ENCODE data around the gene ZNF263. TPM values are rescaled to one million over a fixed set of nuclear protein-coding genes. Genes with fewer than 3 reads are reported as not detected.

The ZNF263 gene
- total RNA-seq (10 to 100 TPM in 4 of 9 donors, 1 to 10 TPM in 5; 6.4 to 18.7 (median 9.6) TPM), polyA plus RNA-seq (10 to 100 TPM in 1 of 2 donors, 1 to 10 TPM in 1; 5.3 to 16.6 TPM)
- long read RNA-seq, donor 1, partial matches to known transcripts: 2 of 10 reads
- long read RNA-seq, donor 1, other reads (novel, unspliced or antisense): 3 of 10 reads
- long read RNA-seq, donor 2, partial matches to known transcripts: 0 of 2 reads
- long read RNA-seq, donor 2, other reads (novel, unspliced or antisense): 2 of 2 reads
- long read RNA-seq, donor 3, transcript ZNF263-201 (6 exons, 3,830 nt): major isoform, 10 of 15 reads
- long read RNA-seq, donor 3, partial matches to known transcripts: 0 of 15 reads
- long read RNA-seq, donor 3, other reads (novel, unspliced or antisense): 5 of 15 reads

- peak; percentile 96 to 98 (median 96) for DNase-seq
- intact Hi-C loops (cut with DNase I): loop anchor here in 8 of 10 donors (1.0 to 10.0 kb wide), 11 partner anchors 18 to 222 kb away; partner anchors contain the start of genes CLUAP1 (in 3 of the 8), TIGD7 (in 2 of the 8), ZNF200 (in 2 of the 8) and ZNF75A (in 2 of the 8)
- H3K27me3 ChIP-seq: no peaks in the 10 kb centered on the region
- H3K4me1 ChIP-seq: peaks cover 0 to 30% (median 24%) of the 10 kb centered on the region in 12 donors
- H3K9me3 ChIP-seq: peaks cover 0 to 34% (median 12%) of the 10 kb centered on the region in 12 donors
- TF ChIP-seq POLR2A (IDR thresholded peaks at IDR 0.05): no peak
- no peak for TF ChIP-seq CTCF (IDR thresholded peaks at IDR 0.05)
- peak; percentile 96 to 98 (median 96) for ATAC-seq
- 0 to 2% (median 0%) methylated on average over 21 to 72 of the region's 72 CpGs for WGBS, 4 donors
- H3K27ac ChIP-seq: peak within 1 kb of the TSS; percentile 98 to 100 (median 99)
- peak within 1 kb of the TSS; percentile 75 to 99 (median 94) for H3K4me3 ChIP-seq
- H3K36me3 ChIP-seq: peaks cover 0 to 33% (median 21%) of the 10 kb centered on the region in 9 donors
These were observed at the start of gene ZNF263 for GRCh38 chr16:3282730-3283542. ZNF263 (plus strand) TSS chr16:3283491; CDS start chr16:3283819, 328 bp downstream.

- Histone ChIP-seq H3K27me3 (no peaks in the 10 kb centered on the region), H3K4me1 (peaks cover 0 to 18% (median 13%) of the 10 kb centered on the region in 12 donors), H3K9me3 (peaks cover 0 to 41% (median 13%) of the 10 kb centered on the region in 12 donors), H3K27ac (peak overlapping the region; percentile 88 to 100 (median 98)), H3K36me3 (peaks cover 8 to 40% (median 36%) of the 10 kb centered on the region in 9 donors), H3K4me3 (peak overlapping the region; percentile 79 to 99 (median 90))
- intact Hi-C loops (cut with DNase I): loop anchor here in 2 of 10 donors (2.0 to 10.0 kb wide), 2 partner anchors 28 to 50 kb away; partner anchors contain the start of gene ZNF263 (in 1 of the 2)
- TF ChIP-seq POLR2A (IDR thresholded peaks at IDR 0.05) (no peak), CTCF (IDR thresholded peaks at IDR 0.05) (no peak)
- DNase-seq (no peak), ATAC-seq (no peak)
- 0 to 2% (median 1%) methylated on average over 17 to 18 of the region's 18 CpGs for WGBS, 4 donors
These were observed 48.8 kb upstream of the ZNF263 start for GRCh38 chr16:3234543-3234856.

- peak; percentile 99 for ATAC-seq
- Histone ChIP-seq H3K9me3 (peaks cover 0 to 36% (median 8%) of the 10 kb centered on the region in 12 donors), H3K36me3 (peaks cover 6 to 35% (median 31%) of the 10 kb centered on the region in 9 donors), H3K27me3 (no peaks in the 10 kb centered on the region), H3K27ac (peak within 1 kb of the TSS; percentile 88 to 100 (median 98)), H3K4me3 (peak within 1 kb of the TSS; percentile 79 to 99 (median 90)), H3K4me1 (peaks cover 0 to 18% (median 13%) of the 10 kb centered on the region in 12 donors)
- TF ChIP-seq CTCF (IDR thresholded peaks at IDR 0.05) (no peak), POLR2A (IDR thresholded peaks at IDR 0.05) (peak in 1 of 2 donors; percentile 75)
- 0 to 1% (median 0%) methylated on average over 2 to 56 of the region's 59 CpGs for WGBS, 4 donors
- intact Hi-C loops (cut with DNase I): loop anchor here in 3 of 10 donors (1.0 to 10.0 kb wide), 4 partner anchors 28 to 50 kb away; partner anchors contain the start of gene ZNF263 (in 2 of the 3)
- peak; percentile 97 to 99 (median 98) for DNase-seq
These were observed 48.3 kb upstream of the ZNF263 start, which contains the start of gene ZNF200 for GRCh38 chr16:3234857-3235561. ZNF200 (minus strand) TSS chr16:3235158; CDS start chr16:3233755, 1,403 bp downstream.
